HCT116 (cell line): ENCODE data around the gene ICAM2. TPM values are rescaled to one million over a fixed set of nuclear protein-coding genes. Genes with fewer than 3 reads are reported as not detected.

Source experiments
- ATAC-seq: fragments of 200-7000 bp; cut with Tn5 transposase; 2 replicates; pipeline ENCODE4 v1.9.1; 2020; ENCODE audit warnings: mild to moderate bottlenecking, moderate library complexity
- BruUV-seq: library from RNA; stranded (reverse); fragments of 400-500 nt; replicated peaks from 2 replicates; lab custom pipeline; 2021; lab: Mats Ljungman, UMichigan
- CTCF ChIA-PET: fragments of 300-600 bp; sonication (Branson Sonifier 250); formaldehyde crosslinking; loops from one replicate; lab custom pipeline; 2021; ENCODE audit warnings: antibody characterized with exemption; lab: Charles Lee
- POLR2A ChIA-PET: fragments of 300-600, 350-600 bp; sonication (Branson Sonifier 250); formaldehyde crosslinking; loops from one replicate; lab custom pipeline; 2021; ENCODE audit warnings: antibody characterized with exemption; lab: Charles Lee
- RAD21 ChIA-PET, 2 experiments: fragments of 300-600 bp; sonication (Branson Sonifier 250); formaldehyde crosslinking; loops; one replicate each; lab custom pipeline; 2023; ENCODE audit warnings: low total read pairs in 2 of 2; ENCODE audit not compliant: uncharacterized antibody in 2 of 2, unreplicated experiment in 2 of 2, low non-redundant PET in 1 of 2; lab: Charles Lee
- DNase-seq: peaks from one replicate; pipeline ENCODE4 v3.0.0-alpha.2; 2010; ENCODE audit warnings: low read depth, low spot score
- H2AFZ ChIP-seq: fragments of 200-600 bp; shearing (Covaris generic), sonication (generic); 2 replicates; pipeline ENCODE4 v1.6.1; 2017; ENCODE audit warnings: low read depth, mixed run types, mixed read lengths, antibody characterized with exemption, low read length; ENCODE audit not compliant: poor library complexity, severe bottlenecking
- H3K27ac ChIP-seq: 2 replicates; pipeline ENCODE4 v1.5.1; 2012; ENCODE audit warnings: low read depth, low read length
- H3K27me3 ChIP-seq: fragments of 200-600 bp; sonication (generic); 2 replicates; pipeline ENCODE4 v1.6.1; 2016; ENCODE audit warnings: mixed run types, low read length, mixed read lengths; ENCODE audit not compliant: insufficient read depth
- H3K36me3 ChIP-seq, 2 experiments: fragments of 200-500 bp in 1 of 2; fragments of 200-600 bp in 1 of 2; sonication (Bioruptor generic) in 1 of 2; sonication (generic) in 1 of 2; 2 replicates each; pipeline versions ENCODE4 v1.5.1 to v1.6.1; 2014 to 2016; ENCODE audit warnings: low read length in 2 of 2, inconsistent platforms in 1 of 2, mixed read lengths in 1 of 2, mixed run types in 1 of 2; ENCODE audit not compliant: insufficient read depth in 2 of 2, control insufficient read depth in 1 of 2
- H3K4me1 ChIP-seq, 2 experiments: fragments of 200-600 bp in 1 of 2; sonication (generic) in 1 of 2; 2 replicates each; pipeline versions ENCODE4 v1.5.1 to v1.6.1; 2012 to 2017; ENCODE audit warnings: low read length in 2 of 2, inconsistent platforms in 1 of 2, mild to moderate bottlenecking in 1 of 2, mixed read lengths in 1 of 2, mixed run types in 1 of 2, moderate library complexity in 1 of 2; ENCODE audit not compliant: insufficient read depth in 2 of 2, control insufficient read depth in 1 of 2
- H3K4me2 ChIP-seq: fragments of 200-600 bp; sonication (generic); 2 replicates; pipeline ENCODE4 v1.6.1; 2017; ENCODE audit warnings: mixed run types, low read length, mixed read lengths
- H3K4me3 ChIP-seq, 2 experiments: fragments of 200-600 bp in 1 of 2; sonication (generic) in 1 of 2; replicated peaks in 1 of 2; 2 replicates each; pipeline ENCODE4 v1.5.1; 2011 to 2016; ENCODE audit warnings: low read length in 2 of 2, control low read depth in 1 of 2, low read depth in 1 of 2, mild to moderate bottlenecking in 1 of 2, mixed read lengths in 1 of 2, mixed run types in 1 of 2
- H3K79me2 ChIP-seq: fragments of 200-600 bp; sonication (generic); 2 replicates; pipeline ENCODE4 v1.6.1; 2017; ENCODE audit warnings: mild to moderate bottlenecking, mixed run types, low read length, moderate library complexity, mixed read lengths; ENCODE audit not compliant: insufficient read depth
- H3K9ac ChIP-seq: fragments of 200-600 bp; sonication (generic); 2 replicates; pipeline ENCODE4 v1.6.1; 2016; ENCODE audit warnings: low read length, mixed read lengths
- H3K9me2 ChIP-seq: fragments of 200-600 bp; sonication (generic), shearing (Covaris generic); 2 replicates; pipeline ENCODE4 v1.6.1; 2017; ENCODE audit warnings: mixed run types, mild to moderate bottlenecking, moderate library complexity; ENCODE audit not compliant: insufficient read depth
- H3K9me3 ChIP-seq, 2 experiments: fragments of 200-500 bp in 1 of 2; fragments of 200-600 bp in 1 of 2; sonication (Bioruptor generic) in 1 of 2; sonication (generic) in 1 of 2; 2 replicates each; pipeline ENCODE4 v1.6.1; 2014 to 2017; ENCODE audit warnings: low read length in 2 of 2, mixed read lengths in 2 of 2, inconsistent platforms in 1 of 2, low read depth in 1 of 2, mild to moderate bottlenecking in 1 of 2, mixed run types in 1 of 2, moderate library complexity in 1 of 2; ENCODE audit not compliant: control insufficient read depth in 1 of 2, insufficient read depth in 1 of 2
- H4K20me1 ChIP-seq: fragments of 200-600 bp; sonication (generic), shearing (Covaris generic); 2 replicates; pipeline ENCODE4 v1.6.1; 2017; ENCODE audit warnings: mixed run types, mild to moderate bottlenecking, moderate library complexity; ENCODE audit not compliant: insufficient read depth
- ATF3 ChIP-seq: IDR thresholded peaks from 2 replicates; pipeline ENCODE4 v1.6.1; 2012
- CBX3 ChIP-seq: IDR thresholded peaks from 2 replicates; pipeline ENCODE4 v1.6.1; 2012; ENCODE audit warnings: low read depth
- CEBPB ChIP-seq: IDR thresholded peaks from 2 replicates; pipeline ENCODE4 v1.6.1; 2012; ENCODE audit warnings: low read depth
- CTCF ChIP-seq, 3 experiments: fragments of 200-600 bp in 1 of 3; sonication (generic) in 1 of 3; IDR thresholded peaks in 2 of 3; conservative IDR thresholded peaks in 1 of 3; 2 replicates each; pipeline ENCODE4 v1.5.1; 2012 to 2017; ENCODE audit warnings: low read depth in 2 of 3, low read length in 2 of 3, antibody characterized with exemption in 1 of 3, borderline replicate concordance in 1 of 3, control low read depth in 1 of 3, mild to moderate bottlenecking in 1 of 3, mixed read lengths in 1 of 3, mixed run types in 1 of 3, moderate library complexity in 1 of 3; ENCODE audit not compliant: insufficient read depth in 1 of 3
- EGR1 ChIP-seq: IDR thresholded peaks from 2 replicates; pipeline ENCODE4 v1.6.1; 2012; ENCODE audit warnings: low read depth
- ELF1 ChIP-seq: IDR thresholded peaks from 2 replicates; pipeline ENCODE4 v1.6.1; 2012; ENCODE audit warnings: low read depth, borderline replicate concordance
- EZH2 ChIP-seq: fragments of 200-600 bp; sonication (generic); IDR thresholded peaks from 2 replicates; pipeline ENCODE4 v1.6.1; 2017; ENCODE audit warnings: antibody characterized with exemption, mixed run types
- EZH2phosphoT487 ChIP-seq: fragments of 200-600 bp; IDR thresholded peaks from 2 replicates; pipeline ENCODE4 v1.6.1; 2018; ENCODE audit warnings: antibody characterized with exemption, borderline replicate concordance
- FOSL1 ChIP-seq: IDR thresholded peaks from 2 replicates; pipeline ENCODE4 v1.6.1; 2012; ENCODE audit warnings: low read depth
- MAX ChIP-seq: IDR thresholded peaks from 2 replicates; pipeline ENCODE4 v1.6.1; 2012
- POLR2A ChIP-seq: IDR thresholded peaks from 2 replicates; pipeline ENCODE4 v1.7.0; 2011; ENCODE audit warnings: borderline replicate concordance; ENCODE audit not compliant: insufficient read depth, insufficient read length; ENCODE audit errors: extremely low read depth
- POLR2AphosphoS5 ChIP-seq: IDR thresholded peaks from 2 replicates; pipeline ENCODE4 v1.6.1; 2011; ENCODE audit warnings: mild to moderate bottlenecking, low read depth, low read length, moderate library complexity
- RAD21 ChIP-seq: IDR thresholded peaks from 2 replicates; pipeline ENCODE4 v1.6.1; 2012; ENCODE audit warnings: low read depth, mild to moderate bottlenecking
- TCF7L2 ChIP-seq: IDR thresholded peaks from 2 replicates; pipeline ENCODE4 v1.7.0; 2011; ENCODE audit warnings: borderline replicate concordance, inconsistent platforms; ENCODE audit not compliant: insufficient read depth, insufficient read length; ENCODE audit errors: extremely low read depth
- YY1 ChIP-seq: IDR thresholded peaks from 2 replicates; pipeline ENCODE4 v1.6.1; 2011; ENCODE audit warnings: low read length, low read depth, moderate library complexity, mild to moderate bottlenecking; ENCODE audit not compliant: insufficient replicate concordance; ENCODE audit errors: extremely low read depth
- ZFX ChIP-seq: fragments of 450-650 bp; IDR thresholded peaks from 2 replicates; pipeline ENCODE4 v1.6.1; 2017
- intact Hi-C: fragments of 100-400 bp; cut with micrococcal nuclease; formaldehyde crosslinking; loops from 2 replicates; pipeline ENCODE4 v1.10.0; 2022
- total RNA-seq: library from RNA; stranded (reverse); gene quantifications from one replicate; pipeline ENCODE4 v1.2.1, GENCODE V29; 2021; ENCODE audit not compliant: unreplicated experiment

ICAM2 gene
- total RNA-seq, 1 experiment from 2014 or later: 0.61 TPM

- DNase-seq: no peak
- ATAC-seq: no peak
- BruUV-seq: no TSS peak
- Histone ChIP-seq H4K20me1 (no peaks in the 10 kb centered on the region), H3K4me2 (no peak overlapping the region), H3K79me2 (no peaks in the 10 kb centered on the region), H3K27ac (no peak overlapping the region), H3K9ac (no peak overlapping the region), H3K4me1 (peaks cover 4 to 18% of the 10 kb centered on the region in 2 experiments; a peak in 3 of 4 replicates), H3K36me3 (no peaks in the 10 kb centered on the region), H3K9me3 (no peaks in the 10 kb centered on the region), H3K9me2 (no peaks in the 10 kb centered on the region), H2AFZ (no peak overlapping the region), H3K27me3 (no peaks in the 10 kb centered on the region), H3K4me3 (no peak overlapping the region)
- intact Hi-C loops: no loop called here
- CTCF ChIA-PET: interaction anchor here (0.9 to 1.6 kb wide), 2 partner anchors 9 to 13 kb away, joined by 4 read pairs; no protein-coding TSS in a partner anchor
- RAD21 ChIA-PET: no interaction called here
- TF ChIP-seq MAX: no peak
- TF ChIP-seq CBX3: no peak
- no peak for TF ChIP-seq POLR2AphosphoS5
- TF ChIP-seq RAD21: no peak
- TF ChIP-seq EZH2: no peak
- TF ChIP-seq CEBPB: no peak
- no peak for TF ChIP-seq CTCF (IDR thresholded peaks at IDR 0.05 in 2 of 3, conservative IDR thresholded peaks at IDR 0.05 in 1 of 3; ENCODE audit: borderline replicate concordance in 1 of 3, insufficient read depth in 1 of 3, low read depth in 2 of 3, low read length in 2 of 3)
- no peak for TF ChIP-seq FOSL1
- no peak for TF ChIP-seq ELF1
- TF ChIP-seq EGR1: no peak
- TF ChIP-seq ZFX: no peak
- TF ChIP-seq YY1: no peak
- no peak for TF ChIP-seq POLR2A
- TF ChIP-seq TCF7L2: no peak
- no peak for TF ChIP-seq EZH2phosphoT487
- no peak for TF ChIP-seq ATF3
- POLR2A ChIA-PET: no interaction called here
Measured at GRCh38 chr17:63960006-63960405, 60.4 kb downstream of the ICAM2 start.
